WTC11 (cell line): Measurements from ENCODE around the gene GPER1. TPM values are rescaled to one million over a fixed set of nuclear protein-coding genes. Genes with fewer than 3 reads are reported as not detected.

Source experiments
- ATAC-seq: fragments of 200-7000 bp; cut with Tn5 transposase; 2 replicates; pipeline ENCODE4 v1.10.0; 2021; ENCODE audit warnings: mild to moderate bottlenecking, moderate library complexity
- CTCF ChIA-PET: fragments of 300-600 bp; sonication (Branson Sonifier 250); formaldehyde crosslinking; loops from one replicate; lab custom pipeline; 2021; ENCODE audit warnings: antibody characterized with exemption; lab: Charles Lee
- POLR2A ChIA-PET: fragments of 350-600 bp; sonication (Branson Sonifier 250); formaldehyde crosslinking; loops from one replicate; lab custom pipeline; 2021; ENCODE audit warnings: antibody characterized with exemption; lab: Charles Lee
- DNase-seq: peaks from one replicate; pipeline ENCODE4 v3.0.0; 2021; ENCODE audit warnings: low spot score
- H3K27ac Mint-ChIP-seq: 2 replicates; pipeline ENCODE4 v1.8.0; 2021; ENCODE audit warnings: mixed read lengths
- H3K27me3 Mint-ChIP-seq: 2 replicates; pipeline ENCODE4 v1.8.0; 2021; ENCODE audit warnings: low read depth, mild to moderate bottlenecking, moderate library complexity, mixed read lengths
- H3K36me3 Mint-ChIP-seq: 2 replicates; pipeline ENCODE4 v1.8.0; 2021; ENCODE audit warnings: mixed read lengths
- H3K4me1 Mint-ChIP-seq: 2 replicates; pipeline ENCODE4 v1.8.0; 2022; ENCODE audit warnings: mixed read lengths
- H3K4me3 Mint-ChIP-seq: 2 replicates; pipeline ENCODE4 v1.8.0; 2021; ENCODE audit warnings: mild to moderate bottlenecking, moderate library complexity, mixed read lengths
- H3K9me3 Mint-ChIP-seq: 2 replicates; pipeline ENCODE4 v1.8.0; 2021; ENCODE audit warnings: mixed read lengths
- ATF2 ChIP-seq: sonication (generic); formaldehyde crosslinking; IDR thresholded peaks from 2 replicates; pipeline ENCODE4 v1.8.1; 2022; ENCODE audit warnings: low read depth, missing genetic modification reagents, borderline replicate concordance
- ATF3 ChIP-seq: sonication (generic); formaldehyde crosslinking; conservative IDR thresholded peaks from 2 replicates; pipeline ENCODE4 v1.8.1; 2022; ENCODE audit warnings: mild to moderate bottlenecking, missing genetic modification reagents
- E2F5 ChIP-seq: sonication (generic); formaldehyde crosslinking; IDR thresholded peaks from 2 replicates; pipeline ENCODE4 v1.8.1; 2022; ENCODE audit warnings: mild to moderate bottlenecking, moderate library complexity, missing genetic modification reagents
- MXD4 ChIP-seq: fragments of 250-450 bp; sonication (Bioruptor Pico); IDR thresholded peaks from 2 replicates; pipeline ENCODE4 v1.8.0; 2021; ENCODE audit warnings: mild to moderate bottlenecking, moderate library complexity, borderline replicate concordance
- NFYB ChIP-seq: sonication (generic); formaldehyde crosslinking; conservative IDR thresholded peaks from 2 replicates; pipeline ENCODE4 v1.8.0; 2022; ENCODE audit warnings: low read depth, missing genetic modification reagents
- USF1 ChIP-seq: sonication (generic); formaldehyde crosslinking; IDR thresholded peaks from 2 replicates; pipeline ENCODE4 v1.8.0; 2022; ENCODE audit warnings: mild to moderate bottlenecking, missing genetic modification reagents
- ZNF425 ChIP-seq: fragments of 250-450 bp; sonication (Bioruptor Pico); conservative IDR thresholded peaks from 2 replicates; pipeline ENCODE4 v1.9.0; 2021; ENCODE audit warnings: mild to moderate bottlenecking
- ZNF532 ChIP-seq: fragments of 250-450 bp; sonication (Bioruptor Pico); IDR thresholded peaks from 2 replicates; pipeline ENCODE4 v1.9.0; 2021; ENCODE audit warnings: mild to moderate bottlenecking, borderline replicate concordance
- total RNA-seq: library from RNA; stranded (reverse); gene quantifications from 3 replicates; pipeline ENCODE4 v1.2.3, GENCODE V29; 2021
- TF ChIP-seq, protein P1 (sequence below): sonication (generic); formaldehyde crosslinking; IDR thresholded peaks from 2 replicates; pipeline ENCODE4 v1.8.1; 2023; ENCODE audit warnings: mild to moderate bottlenecking, missing genetic modification reagents, moderate library complexity
- TF ChIP-seq, protein P2 (sequence below): sonication (generic); formaldehyde crosslinking; IDR thresholded peaks from 2 replicates; pipeline ENCODE4 v1.8.1; 2023; ENCODE audit warnings: mild to moderate bottlenecking, missing genetic modification reagents, borderline replicate concordance

GPER1 gene
- total RNA-seq, 1 experiment from 2014 or later = 0.28 TPM

- H3K4me3 Mint-ChIP-seq = no peak overlapping the region
- no peaks in the 10 kb centered on the region for H3K27me3 Mint-ChIP-seq
- DNase-seq (no peak), ATAC-seq (no peak)
- no peak for TF ChIP-seq USF1 (CRISPR knock-in tag)
- H3K4me1 Mint-ChIP-seq = no peaks in the 10 kb centered on the region
- peaks cover 14% of the 10 kb centered on the region for H3K9me3 Mint-ChIP-seq
- peaks cover 38% of the 10 kb centered on the region for H3K36me3 Mint-ChIP-seq
- ChIA-PET CTCF (interaction anchor here (0.7 kb wide), 1 partner anchor 161 kb away, joined by 3 read pairs; no protein-coding TSS in a partner anchor), POLR2A (no interaction called here)
- H3K27ac Mint-ChIP-seq = no peak overlapping the region
Measured at GRCh38 chr7:1130021-1130990, 42.4 kb downstream of the GPER1 start.

DNA sequence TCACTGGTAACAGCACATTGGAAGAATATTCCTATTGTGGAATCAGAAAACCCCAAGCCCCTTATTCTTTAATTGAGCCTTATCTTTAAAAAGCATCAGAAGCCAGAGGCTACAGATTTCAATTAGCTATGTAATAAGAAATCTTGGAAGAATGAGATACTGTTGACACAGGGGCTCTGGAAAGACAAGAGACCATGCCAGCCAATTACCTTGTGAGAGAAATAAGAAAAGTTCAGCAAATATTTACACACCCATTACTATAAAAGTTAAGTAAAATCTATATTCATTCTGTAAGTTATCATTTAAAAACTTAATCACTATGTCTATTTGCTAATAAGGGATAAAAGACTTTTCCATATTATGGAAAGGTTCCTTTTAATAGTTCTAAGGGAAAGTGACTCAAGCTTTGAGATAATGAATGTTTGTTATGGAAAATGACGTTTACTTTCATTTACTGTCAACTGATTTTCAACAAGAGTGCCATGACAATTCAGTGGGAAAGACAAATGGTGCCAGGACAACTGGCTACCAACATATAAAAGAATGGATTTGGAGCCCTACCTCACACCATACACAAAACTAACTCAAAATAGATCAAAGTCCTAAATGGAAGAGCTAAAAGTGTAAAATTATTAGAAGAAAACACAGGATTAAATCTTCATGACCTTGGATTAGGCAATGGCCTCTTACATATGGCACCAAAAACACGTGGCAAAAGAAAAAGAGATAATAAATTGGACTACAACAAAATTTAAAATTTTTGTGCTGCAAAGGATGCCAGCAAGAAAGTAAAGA lies 43.8 kb downstream of the GPER1 start:
- CTCF ChIA-PET = no interaction called here
- peaks cover 14% of the 10 kb centered on the region for H3K9me3 Mint-ChIP-seq
- no peaks in the 10 kb centered on the region for H3K27me3 Mint-ChIP-seq
- DNase-seq (no peak), ATAC-seq (no peak)
- TF ChIP-seq, protein P1, sequence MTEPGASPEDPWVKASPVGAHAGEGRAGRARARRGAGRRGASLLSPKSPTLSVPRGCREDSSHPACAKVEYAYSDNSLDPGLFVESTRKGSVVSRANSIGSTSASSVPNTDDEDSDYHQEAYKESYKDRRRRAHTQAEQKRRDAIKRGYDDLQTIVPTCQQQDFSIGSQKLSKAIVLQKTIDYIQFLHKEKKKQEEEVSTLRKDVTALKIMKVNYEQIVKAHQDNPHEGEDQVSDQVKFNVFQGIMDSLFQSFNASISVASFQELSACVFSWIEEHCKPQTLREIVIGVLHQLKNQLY (CRISPR knock-in tag) = no peak
- TF ChIP-seq ATF2 (CRISPR knock-in tag) = no peak
- TF ChIP-seq, protein P2, sequence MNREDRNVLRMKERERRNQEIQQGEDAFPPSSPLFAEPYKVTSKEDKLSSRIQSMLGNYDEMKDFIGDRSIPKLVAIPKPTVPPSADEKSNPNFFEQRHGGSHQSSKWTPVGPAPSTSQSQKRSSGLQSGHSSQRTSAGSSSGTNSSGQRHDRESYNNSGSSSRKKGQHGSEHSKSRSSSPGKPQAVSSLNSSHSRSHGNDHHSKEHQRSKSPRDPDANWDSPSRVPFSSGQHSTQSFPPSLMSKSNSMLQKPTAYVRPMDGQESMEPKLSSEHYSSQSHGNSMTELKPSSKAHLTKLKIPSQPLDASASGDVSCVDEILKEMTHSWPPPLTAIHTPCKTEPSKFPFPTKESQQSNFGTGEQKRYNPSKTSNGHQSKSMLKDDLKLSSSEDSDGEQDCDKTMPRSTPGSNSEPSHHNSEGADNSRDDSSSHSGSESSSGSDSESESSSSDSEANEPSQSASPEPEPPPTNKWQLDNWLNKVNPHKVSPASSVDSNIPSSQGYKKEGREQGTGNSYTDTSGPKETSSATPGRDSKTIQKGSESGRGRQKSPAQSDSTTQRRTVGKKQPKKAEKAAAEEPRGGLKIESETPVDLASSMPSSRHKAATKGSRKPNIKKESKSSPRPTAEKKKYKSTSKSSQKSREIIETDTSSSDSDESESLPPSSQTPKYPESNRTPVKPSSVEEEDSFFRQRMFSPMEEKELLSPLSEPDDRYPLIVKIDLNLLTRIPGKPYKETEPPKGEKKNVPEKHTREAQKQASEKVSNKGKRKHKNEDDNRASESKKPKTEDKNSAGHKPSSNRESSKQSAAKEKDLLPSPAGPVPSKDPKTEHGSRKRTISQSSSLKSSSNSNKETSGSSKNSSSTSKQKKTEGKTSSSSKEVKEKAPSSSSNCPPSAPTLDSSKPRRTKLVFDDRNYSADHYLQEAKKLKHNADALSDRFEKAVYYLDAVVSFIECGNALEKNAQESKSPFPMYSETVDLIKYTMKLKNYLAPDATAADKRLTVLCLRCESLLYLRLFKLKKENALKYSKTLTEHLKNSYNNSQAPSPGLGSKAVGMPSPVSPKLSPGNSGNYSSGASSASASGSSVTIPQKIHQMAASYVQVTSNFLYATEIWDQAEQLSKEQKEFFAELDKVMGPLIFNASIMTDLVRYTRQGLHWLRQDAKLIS (CRISPR knock-in tag) = no peak
- peaks cover 29% of the 10 kb centered on the region for H3K36me3 Mint-ChIP-seq
- POLR2A ChIA-PET = no interaction called here
- no peak overlapping the region for H3K27ac Mint-ChIP-seq
- no peak overlapping the region for H3K4me3 Mint-ChIP-seq
- H3K4me1 Mint-ChIP-seq = peaks cover 2% of the 10 kb centered on the region

GRCh38 chr7:1134951-1135350 lies 47.0 kb downstream of the GPER1 start:
- H3K36me3 Mint-ChIP-seq = peaks cover 17% of the 10 kb centered on the region
- CTCF ChIA-PET = no interaction called here
- no peak for TF ChIP-seq E2F5 (CRISPR knock-in tag)
- TF ChIP-seq MXD4 (CRISPR knock-in tag) = no peak
- no peak for TF ChIP-seq NFYB (CRISPR knock-in tag)
- no peak for TF ChIP-seq ZNF425 (CRISPR knock-in tag)
- no peak for TF ChIP-seq ZNF532 (CRISPR knock-in tag)
- no peak for TF ChIP-seq ATF3 (CRISPR knock-in tag)

More at GRCh38 chr7:1134951-1135350, 47.0 kb downstream of the GPER1 start:
- POLR2A ChIA-PET = no interaction called here
- Mint-ChIP-seq H3K27ac (peak overlapping the region; percentile 14; the same call in 1 of the 2 replicates), H3K4me1 (peaks cover 8% of the 10 kb centered on the region), H3K4me3 (no peak overlapping the region), H3K9me3 (peaks cover 14% of the 10 kb centered on the region), H3K27me3 (no peaks in the 10 kb centered on the region)
- DNase-seq (no peak), ATAC-seq (no peak)
